GM19452 (cell line): ENCODE data around the gene OR4K13.

Experiments
- ATAC-seq: cut with Tn5 transposase; IDR thresholded peaks from one replicate; pipeline ENCODE4 v1.9.1; 2021; ENCODE audit not compliant: unreplicated experiment

The OR4K13 gene, protein sequence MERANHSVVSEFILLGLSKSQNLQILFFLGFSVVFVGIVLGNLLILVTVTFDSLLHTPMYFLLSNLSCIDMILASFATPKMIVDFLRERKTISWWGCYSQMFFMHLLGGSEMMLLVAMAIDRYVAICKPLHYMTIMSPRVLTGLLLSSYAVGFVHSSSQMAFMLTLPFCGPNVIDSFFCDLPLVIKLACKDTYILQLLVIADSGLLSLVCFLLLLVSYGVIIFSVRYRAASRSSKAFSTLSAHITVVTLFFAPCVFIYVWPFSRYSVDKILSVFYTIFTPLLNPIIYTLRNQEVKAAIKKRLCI

DNA sequence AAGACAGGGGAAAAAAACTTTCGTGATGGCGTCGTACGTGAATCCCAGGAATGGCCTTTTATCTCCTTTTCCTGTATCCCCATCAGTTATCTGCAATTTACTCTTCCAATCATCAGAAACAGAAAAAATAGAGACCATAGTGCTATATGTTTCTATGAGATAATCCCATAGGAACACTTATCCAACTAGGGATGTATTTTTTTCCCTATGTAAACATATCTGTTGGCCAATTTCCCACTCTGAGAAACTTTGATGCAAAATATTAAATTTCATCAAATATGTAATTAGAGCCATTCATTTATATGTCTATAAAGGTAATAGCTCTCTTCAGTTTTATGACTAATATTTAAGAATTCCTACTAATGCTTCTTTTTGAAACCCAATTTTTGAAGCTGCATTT is at the start of gene OR4K13:
Gene OR4K13 (minus strand): TSS at position 101 of the 400 bp plus-strand sequence. CDS start 1,280 bp downstream, outside the sequence.
- no peak for ATAC-seq

DNA sequence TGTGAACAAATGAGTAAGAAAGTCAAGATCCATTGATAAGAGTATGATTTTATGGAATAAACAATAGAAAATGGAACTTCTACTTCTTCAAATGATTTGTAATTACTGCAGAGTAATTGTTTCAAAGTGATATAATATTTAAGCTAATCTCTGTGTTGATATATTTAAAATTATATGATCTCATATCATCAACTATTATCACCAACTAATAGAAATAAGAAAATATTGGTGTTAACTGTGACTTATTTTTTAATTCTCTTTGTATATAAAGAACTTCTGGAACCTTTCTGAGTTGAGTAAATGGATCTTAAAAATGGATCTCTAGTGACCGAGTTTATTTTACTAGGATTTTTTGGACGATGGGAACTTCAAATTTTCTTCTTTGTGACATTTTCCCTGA is 23.9 kb upstream of the OR4K13 start, which contains the start of gene OR4L1:
Gene OR4L1 (plus strand): TSS at position 301 of the 400 bp plus-strand sequence. CDS start 0 bp downstream, at position 301.
- no peak for ATAC-seq

DNA sequence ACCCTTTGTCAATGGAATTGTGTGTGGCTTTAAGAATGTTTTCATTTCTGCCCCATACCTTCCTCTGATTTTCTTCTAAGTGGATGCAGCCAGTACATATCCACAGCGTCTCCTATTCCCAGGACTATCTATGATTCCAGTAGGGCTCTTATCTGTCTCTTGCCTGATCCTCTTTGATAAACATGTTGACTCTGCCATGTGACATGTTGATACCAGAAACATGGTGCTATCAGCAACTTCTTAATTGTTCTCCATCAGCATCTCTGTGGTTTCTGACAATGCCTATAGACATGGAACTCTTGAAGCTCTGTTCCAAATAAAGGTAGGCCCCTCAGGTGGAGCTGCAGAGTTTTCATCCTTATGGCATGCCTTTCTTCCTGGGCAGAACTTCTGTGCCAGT is 12.4 kb upstream of the OR4K13 start:
- no peak for ATAC-seq

DNA sequence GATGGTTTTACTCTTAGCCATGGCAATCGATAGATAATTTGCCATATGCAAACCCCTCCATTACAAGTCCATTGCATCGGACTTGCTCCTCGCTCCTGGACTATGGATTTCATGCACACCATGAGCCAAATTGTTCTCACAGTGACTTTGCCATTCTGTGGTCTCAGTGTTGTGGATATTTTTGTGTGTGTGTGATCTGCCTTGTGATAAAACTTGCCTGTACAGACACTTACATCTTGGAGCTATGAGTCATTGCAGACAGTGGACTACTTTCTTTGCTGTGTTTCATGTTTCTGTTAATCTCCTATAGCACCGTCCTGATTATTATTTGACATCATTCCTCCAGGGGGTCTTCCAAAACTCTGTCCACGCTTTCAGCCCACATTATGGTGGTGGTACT is 8.4 kb upstream of the OR4K13 start:
- ATAC-seq: no peak

DNA sequence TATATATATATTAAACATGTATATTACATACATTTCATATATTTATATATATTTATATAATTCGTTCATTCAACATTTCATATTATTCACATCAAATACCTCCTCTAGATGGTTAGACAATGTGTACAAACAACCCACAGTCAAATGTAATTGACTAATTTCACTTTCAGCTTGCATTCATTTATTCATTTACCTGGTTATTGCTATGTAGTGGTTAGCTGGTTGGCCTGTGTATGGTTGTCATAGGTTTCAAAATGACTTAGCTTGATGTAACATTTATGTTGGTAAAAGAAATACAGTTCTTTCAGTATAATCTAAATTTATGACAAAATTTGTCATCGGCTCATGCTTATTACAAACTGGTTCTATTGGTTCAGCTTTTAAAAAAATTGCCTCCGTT is 389 bp downstream of the OR4K13 start:
- ATAC-seq: no peak

DNA sequence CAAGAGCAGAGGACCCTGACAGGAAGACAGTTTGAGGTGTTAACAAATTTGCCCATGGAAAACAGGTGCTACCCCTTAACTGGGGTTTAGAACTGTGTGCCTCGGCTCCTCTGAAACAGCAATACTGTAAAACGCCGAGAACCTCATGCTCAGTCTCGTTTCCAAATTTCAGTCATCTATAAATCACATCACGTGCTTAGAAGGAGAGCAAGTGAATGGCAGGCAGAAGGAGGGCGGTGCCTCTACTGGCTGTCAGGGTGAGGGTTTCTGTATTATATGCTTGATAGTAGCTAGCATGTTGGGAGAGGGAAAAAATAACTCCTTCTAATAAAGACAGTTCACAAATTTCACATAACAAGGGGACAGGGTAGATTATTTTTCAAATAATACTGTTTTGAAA is 4.8 kb downstream of the OR4K13 start:
- ATAC-seq: no peak

DNA sequence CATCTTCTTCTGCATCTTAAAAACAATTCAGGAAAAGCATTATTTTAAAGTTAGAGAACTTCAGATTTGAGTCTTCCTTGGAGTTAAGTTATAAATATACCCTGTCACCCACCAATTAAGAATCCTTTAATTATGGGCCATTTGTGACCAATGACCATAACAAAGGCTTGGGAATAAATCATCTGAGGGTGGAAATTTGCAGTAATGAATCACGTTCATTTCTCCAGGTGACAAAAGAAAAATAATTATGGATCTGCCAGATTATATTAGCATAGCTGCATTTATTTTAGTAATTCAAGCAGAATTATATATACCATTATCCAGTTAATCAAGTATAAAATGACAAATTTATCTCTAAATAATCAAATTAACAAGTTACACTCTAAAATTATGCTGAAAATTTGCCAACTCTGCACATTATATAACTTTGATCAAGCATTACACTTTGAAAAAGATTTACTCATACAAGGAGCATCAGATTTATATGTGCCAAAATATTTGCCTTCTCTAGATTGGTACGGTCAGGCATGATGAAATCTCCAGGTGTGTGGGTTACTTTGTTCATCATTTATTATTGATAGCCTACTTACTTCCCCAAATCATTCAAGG is 16.5 kb downstream of the OR4K13 start, which contains the start of gene OR4K14:
Gene OR4K14 (minus strand): TSS at position 51 of the 609 bp plus-strand sequence. CDS start 4,114 bp downstream, outside the sequence.
- ATAC-seq: no peak

DNA sequence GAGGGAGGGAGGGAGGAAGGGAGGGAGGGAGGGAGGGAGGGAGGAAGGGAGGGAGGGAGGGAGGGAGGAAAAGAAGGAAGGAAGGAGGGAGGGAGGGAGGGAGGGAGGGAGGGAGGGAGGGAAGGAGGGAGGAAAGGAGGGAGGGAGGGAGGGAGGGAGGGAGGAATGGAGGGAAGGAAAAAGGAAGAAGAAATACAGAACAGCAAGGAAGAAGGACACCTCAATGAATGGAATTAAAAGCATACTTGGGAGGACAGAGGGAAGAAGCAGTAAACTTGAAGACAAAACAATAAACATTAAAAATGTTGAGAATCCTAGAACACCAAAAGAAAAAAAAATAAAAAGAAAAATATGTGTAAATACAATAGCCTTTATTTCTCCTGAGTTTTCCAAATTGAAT is 27.7 kb downstream of the OR4K13 start:
- ATAC-seq: no peak

DNA sequence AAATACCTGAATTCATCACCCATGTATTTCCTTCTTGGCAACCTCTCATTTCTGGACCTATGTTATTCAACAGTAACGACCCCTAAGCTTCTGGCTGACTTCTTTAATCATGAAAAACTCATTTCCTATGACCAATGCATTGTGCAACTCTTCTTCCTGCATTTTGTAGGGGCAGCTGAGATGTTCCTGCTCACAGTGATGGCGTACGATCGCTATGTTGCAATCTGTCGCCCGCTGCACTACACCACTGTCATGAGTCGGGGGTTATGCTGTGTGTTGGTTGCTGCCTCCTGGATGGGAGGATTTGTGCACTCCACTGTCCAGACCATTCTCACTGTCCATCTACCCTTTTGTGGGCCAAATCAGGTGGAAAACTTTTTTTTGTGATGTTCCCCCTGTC is 33.5 kb downstream of the OR4K13 start:
- ATAC-seq: no peak

DNA sequence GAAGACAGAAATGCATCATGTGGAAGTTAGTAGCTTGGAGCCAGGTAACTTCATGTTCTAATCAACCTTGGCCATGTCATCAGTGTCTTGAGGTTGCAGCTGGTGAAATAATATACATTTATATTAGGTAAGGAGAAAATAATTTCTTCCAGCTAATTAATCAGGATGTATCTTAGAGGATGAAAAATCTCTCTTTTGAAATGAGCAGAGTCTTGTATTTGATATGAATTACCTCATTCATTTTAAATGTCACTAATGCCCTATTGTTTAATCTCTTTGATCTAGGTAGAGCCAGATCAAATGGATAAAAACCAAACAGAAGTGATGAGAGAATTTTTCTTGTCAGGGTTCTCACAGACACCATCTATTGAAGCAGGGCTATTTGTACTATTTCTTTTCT is 34.0 kb downstream of the OR4K13 start, which contains the start of gene OR4Q2:
Gene OR4Q2 (plus strand): TSS at position 301 of the 400 bp plus-strand sequence.
- no peak for ATAC-seq

DNA sequence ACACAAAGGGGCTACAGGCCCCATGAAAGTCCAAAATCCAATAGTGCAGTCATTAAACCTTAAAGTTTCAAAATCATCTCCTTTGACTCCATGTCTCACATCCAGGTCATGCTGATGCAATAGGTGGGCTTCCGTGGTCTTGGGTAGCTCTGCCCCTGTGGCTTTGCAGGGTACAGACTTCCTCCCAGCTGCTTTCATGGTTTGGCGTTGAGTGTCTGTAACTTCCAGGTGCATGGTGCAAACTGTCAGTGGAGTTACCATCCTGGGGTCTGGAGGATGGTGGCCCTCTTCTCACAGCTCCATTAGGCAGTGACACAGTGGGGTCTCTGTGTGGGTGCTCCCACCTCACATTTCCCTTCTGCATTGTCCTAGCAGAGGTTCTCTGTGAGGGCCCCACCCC is 42.4 kb downstream of the OR4K13 start:
- no peak for ATAC-seq
